ENCODE measurements around the gene ARSB.

ARSB gene

DNA sequence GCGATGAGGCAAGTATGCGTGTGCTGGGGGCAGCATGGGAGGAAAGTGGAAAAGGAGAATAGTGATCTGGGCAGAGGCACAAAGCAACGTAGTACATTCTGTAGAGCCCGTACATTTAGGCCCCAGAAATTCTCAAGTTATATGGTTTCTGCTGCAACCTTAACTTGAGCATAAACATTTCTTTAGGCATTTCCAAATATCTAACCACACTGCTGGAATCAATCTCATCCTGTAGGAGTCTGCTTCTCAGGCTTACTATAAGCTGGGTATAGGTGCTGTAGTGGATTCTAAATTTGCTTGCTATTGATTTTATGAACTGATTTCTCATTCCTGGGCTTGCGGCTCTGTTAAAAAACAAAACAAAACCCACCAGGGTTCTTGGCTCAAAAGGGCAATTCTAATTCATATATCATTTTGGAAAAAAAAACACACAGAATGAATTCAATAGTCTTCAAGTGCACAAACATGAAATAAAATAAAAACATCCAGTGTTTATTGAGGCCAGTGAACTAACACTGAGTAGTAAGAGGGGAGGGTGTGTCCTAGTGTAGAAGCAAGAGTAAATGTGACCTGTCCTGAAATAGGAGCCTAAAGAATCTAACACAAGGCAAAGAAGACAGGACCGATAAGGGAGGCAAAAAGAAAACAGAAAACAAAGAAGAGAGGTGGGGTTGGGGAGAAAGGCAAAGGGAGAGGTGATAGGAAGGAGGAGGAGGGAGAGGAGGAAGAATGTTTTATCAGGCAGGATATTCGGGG, 191.0 kb downstream of the ARSB start:
- TF ChIP-seq FOXP2 (optimal IDR thresholded peaks at IDR 0.05; ENCODE audit: borderline replicate concordance, extremely low read depth, extremely low read length, insufficient read depth) (no peak), TAF1 (IDR thresholded peaks at IDR 0.05; ENCODE audit: borderline replicate concordance, insufficient read depth, low read length) (no peak)

GRCh38 chr5:78792345-78793055, 192.6 kb downstream of the ARSB start:
- TF ChIP-seq POLR2AphosphoS5 (IDR thresholded peaks at IDR 0.05; ENCODE audit: low read depth, low read length) (no peak), SIN3A (IDR thresholded peaks at IDR 0.05; ENCODE audit: borderline replicate concordance, insufficient read depth, low read length) (no peak), TAF1 (IDR thresholded peaks at IDR 0.05; ENCODE audit: borderline replicate concordance, insufficient read depth, low read length) (no peak), FOXP2 (optimal IDR thresholded peaks at IDR 0.05; ENCODE audit: borderline replicate concordance, extremely low read depth, extremely low read length, insufficient read depth) (no peak)
- TF ChIP-seq, protein P1, sequence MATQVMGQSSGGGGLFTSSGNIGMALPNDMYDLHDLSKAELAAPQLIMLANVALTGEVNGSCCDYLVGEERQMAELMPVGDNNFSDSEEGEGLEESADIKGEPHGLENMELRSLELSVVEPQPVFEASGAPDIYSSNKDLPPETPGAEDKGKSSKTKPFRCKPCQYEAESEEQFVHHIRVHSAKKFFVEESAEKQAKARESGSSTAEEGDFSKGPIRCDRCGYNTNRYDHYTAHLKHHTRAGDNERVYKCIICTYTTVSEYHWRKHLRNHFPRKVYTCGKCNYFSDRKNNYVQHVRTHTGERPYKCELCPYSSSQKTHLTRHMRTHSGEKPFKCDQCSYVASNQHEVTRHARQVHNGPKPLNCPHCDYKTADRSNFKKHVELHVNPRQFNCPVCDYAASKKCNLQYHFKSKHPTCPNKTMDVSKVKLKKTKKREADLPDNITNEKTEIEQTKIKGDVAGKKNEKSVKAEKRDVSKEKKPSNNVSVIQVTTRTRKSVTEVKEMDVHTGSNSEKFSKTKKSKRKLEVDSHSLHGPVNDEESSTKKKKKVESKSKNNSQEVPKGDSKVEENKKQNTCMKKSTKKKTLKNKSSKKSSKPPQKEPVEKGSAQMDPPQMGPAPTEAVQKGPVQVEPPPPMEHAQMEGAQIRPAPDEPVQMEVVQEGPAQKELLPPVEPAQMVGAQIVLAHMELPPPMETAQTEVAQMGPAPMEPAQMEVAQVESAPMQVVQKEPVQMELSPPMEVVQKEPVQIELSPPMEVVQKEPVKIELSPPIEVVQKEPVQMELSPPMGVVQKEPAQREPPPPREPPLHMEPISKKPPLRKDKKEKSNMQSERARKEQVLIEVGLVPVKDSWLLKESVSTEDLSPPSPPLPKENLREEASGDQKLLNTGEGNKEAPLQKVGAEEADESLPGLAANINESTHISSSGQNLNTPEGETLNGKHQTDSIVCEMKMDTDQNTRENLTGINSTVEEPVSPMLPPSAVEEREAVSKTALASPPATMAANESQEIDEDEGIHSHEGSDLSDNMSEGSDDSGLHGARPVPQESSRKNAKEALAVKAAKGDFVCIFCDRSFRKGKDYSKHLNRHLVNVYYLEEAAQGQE (IDR thresholded peaks at IDR 0.05; ENCODE audit: insufficient read depth in 1 of 2, low read depth in 2 of 2, low read length in 2 of 2) = no peak

DNA sequence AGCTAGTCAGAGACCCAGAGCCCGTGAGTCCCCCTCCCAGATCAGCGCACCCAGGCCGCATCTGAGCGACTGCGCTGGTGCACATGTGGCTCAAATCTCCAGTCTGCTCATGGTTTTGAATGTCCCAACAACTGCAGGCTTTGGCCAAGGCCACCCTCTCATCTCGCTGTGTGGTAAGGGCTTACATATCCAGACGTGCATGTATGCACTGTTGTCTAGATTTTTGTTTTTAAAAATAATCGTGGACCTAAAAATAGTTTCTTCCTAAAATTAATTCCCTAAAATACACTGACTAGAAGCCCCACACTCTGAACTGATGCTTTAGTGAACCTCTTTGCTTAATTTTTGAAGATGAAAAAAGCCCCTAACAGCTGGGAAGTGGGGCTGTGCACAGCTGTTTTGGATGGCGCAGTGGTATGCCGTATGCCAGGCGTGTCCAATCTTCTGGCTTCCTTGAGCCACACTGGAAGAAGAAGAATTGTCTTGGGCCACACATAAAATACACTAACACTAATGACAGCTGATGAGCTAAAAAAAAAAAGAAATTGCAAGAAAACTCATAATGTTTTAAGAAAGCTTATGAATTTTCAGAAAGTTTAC, 193.5 kb downstream of the ARSB start:
- TF ChIP-seq SIN3A (IDR thresholded peaks at IDR 0.05; ENCODE audit: borderline replicate concordance, insufficient read depth, low read length) (no peak), POLR2AphosphoS5 (IDR thresholded peaks at IDR 0.05; ENCODE audit: low read depth, low read length) (no peak), TAF1 (IDR thresholded peaks at IDR 0.05; ENCODE audit: borderline replicate concordance, insufficient read depth, low read length) (no peak), FOXP2 (optimal IDR thresholded peaks at IDR 0.05; ENCODE audit: borderline replicate concordance, extremely low read depth, extremely low read length, insufficient read depth) (no peak)
- TF ChIP-seq, protein P1 (IDR thresholded peaks at IDR 0.05; ENCODE audit: insufficient read depth in 1 of 2, low read depth in 2 of 2, low read length in 2 of 2) = no peak

- TF ChIP-seq, protein P1 (IDR thresholded peaks at IDR 0.05; ENCODE audit: insufficient read depth in 1 of 2, low read depth in 2 of 2, low read length in 2 of 2) = no peak
- TF ChIP-seq FOXP2 (optimal IDR thresholded peaks at IDR 0.05; ENCODE audit: borderline replicate concordance, extremely low read depth, extremely low read length, insufficient read depth) (no peak), POLR2AphosphoS5 (IDR thresholded peaks at IDR 0.05; ENCODE audit: low read depth, low read length) (no peak), TAF1 (IDR thresholded peaks at IDR 0.05; ENCODE audit: borderline replicate concordance, insufficient read depth, low read length) (no peak), SIN3A (IDR thresholded peaks at IDR 0.05; ENCODE audit: borderline replicate concordance, insufficient read depth, low read length) (no peak)
Measured at GRCh38 chr5:78787783-78788182, 197.3 kb downstream of the ARSB start.

GRCh38 chr5:78785454-78785853, 199.7 kb downstream of the ARSB start:
- TF ChIP-seq POLR2AphosphoS5 (IDR thresholded peaks at IDR 0.05; ENCODE audit: low read depth, low read length) = no peak
- TF ChIP-seq, protein P1 (IDR thresholded peaks at IDR 0.05; ENCODE audit: insufficient read depth in 1 of 2, low read depth in 2 of 2, low read length in 2 of 2) = no peak
- no peak for TF ChIP-seq SIN3A (IDR thresholded peaks at IDR 0.05; ENCODE audit: borderline replicate concordance, insufficient read depth, low read length)

All from PFSK-1 (cell line).